HG02759 (cell line): ENCODE data around the gene AKR1B15.
"Not testable (repeated sequence)": the region's sequence is repeated elsewhere in the genome, so short reads cannot be mapped to it uniquely, and the experiment has no call there.

Experiments used
- ATAC-seq: cut with Tn5 transposase; IDR thresholded peaks from one replicate; pipeline ENCODE4 v1.9.1; 2021; ENCODE audit warnings: mild to moderate bottlenecking, moderate library complexity; ENCODE audit not compliant: unreplicated experiment

AKR1B15 gene

DNA sequence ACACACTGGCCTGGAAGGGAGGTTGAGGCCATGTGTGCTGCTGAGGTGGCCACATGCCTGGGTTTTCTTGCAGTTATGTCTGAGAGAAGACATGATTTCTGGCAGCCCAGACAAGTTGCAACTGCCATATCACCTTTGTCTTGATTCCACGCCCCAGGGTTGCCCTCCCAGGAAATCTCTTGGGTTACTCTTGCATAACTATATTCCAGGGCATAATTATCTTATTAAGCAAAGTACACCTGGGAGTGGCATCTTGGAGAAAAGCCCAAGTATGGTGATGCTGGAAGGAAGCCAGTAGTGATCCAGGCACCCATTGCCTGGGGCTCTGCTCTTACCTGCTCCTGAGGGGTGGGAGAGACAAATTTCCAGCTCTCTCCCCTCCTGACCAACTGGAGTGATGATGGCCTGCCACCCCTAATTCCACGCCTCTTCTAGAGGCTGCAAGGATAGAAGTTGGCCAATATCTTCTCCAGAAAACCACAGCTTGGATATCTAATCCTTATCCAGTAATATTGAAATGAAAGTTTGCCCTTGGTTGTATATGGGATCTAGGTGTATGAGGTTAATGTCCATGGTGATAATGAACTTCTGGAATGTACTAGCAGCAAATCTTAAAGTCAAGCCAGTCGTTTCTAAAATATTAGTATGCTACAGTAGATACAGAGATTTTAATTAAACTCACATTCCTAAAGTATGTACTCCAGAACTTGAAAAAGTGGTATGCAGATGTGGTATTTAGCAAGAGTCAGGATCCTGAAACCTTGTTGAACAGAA is 16.5 kb upstream of the AKR1B15 start:
- no peak for ATAC-seq

DNA sequence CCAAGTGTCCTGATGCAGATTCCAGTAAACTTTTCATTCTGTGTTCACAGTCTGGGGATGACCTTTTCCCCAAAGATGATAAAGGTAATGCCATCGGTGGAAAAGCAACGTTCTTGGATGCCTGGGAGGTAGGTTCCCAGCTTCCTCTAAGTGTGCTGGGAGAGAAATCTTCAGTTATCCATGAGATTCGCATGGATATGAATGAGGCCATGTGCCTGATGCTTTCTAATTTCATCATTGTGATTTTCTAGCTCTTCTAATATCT is 16.0 kb upstream of the AKR1B15 start:
- ATAC-seq, result no peak

DNA sequence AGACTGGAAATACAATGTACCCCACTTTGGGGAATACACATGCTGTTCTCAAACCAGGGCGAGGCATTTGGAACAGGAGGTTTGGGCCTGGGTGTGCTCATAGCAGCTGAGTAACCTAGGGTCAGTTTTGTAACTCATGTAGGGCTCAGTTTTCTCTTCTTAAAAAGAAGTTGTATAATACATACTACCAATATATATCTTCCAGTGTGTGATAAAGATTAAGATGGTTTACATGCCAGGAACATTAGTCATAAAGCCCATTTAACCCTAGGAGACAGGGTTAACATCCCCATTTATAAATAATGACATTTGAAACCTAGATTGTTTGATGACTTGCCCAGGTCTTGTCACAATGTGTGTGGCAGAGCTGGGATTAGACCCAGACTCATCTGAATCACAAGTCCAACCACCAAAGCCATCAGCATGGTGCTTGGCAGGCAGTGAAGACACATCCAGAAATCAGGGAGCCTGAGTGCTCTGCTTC is 15.6 kb upstream of the AKR1B15 start:
- ATAC-seq, result no peak

DNA sequence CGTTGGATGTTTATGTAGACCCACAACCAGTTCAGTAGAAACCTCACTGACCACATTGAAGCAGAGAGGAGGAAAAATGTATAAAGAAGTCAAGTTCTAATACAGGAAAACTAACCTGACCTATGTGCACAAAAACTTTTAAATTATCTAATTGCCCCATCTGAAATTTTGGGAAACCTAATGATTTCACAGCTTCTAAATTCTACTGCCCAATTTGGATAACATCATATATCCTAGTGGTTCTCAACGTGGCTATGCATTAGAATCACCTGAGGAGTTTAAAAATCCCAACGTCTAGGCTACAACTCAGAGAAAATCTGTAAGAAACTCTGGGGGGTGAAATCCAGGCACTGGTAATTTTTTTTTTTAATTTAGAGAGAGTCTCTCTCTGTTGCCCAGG is 14.3 kb upstream of the AKR1B15 start:
- ATAC-seq, result no peak

DNA sequence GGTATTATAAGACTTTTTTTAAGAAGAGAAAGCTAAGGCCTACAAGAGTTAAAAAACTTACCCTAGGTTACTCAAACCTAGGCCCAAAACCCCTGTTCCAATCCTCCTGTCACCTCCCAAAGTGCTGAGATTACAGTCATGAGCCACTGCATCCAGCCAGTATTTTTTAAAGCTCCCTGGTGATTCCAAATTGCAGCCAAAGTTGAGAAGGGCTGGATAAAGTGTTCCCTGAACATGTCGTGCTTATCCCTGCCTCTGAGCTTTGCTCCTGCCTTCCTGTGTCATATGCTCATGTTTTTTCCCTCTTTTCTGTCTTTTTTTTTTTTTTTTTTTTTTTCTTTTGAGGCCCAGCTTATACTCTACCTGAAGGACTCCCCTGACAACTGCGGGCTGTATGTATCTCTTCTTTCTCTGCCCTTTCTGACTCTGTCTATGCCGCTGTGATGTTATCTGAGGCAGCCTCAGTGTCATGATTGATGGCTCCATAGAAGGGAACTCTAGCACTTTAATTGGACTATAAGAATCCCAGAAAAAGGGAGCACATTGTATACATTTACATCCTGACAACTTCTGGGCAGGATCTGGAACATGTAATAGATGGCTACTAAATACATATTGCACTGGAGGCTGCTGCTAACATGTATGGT is 13.5 kb upstream of the AKR1B15 start:
- ATAC-seq, result no peak

DNA sequence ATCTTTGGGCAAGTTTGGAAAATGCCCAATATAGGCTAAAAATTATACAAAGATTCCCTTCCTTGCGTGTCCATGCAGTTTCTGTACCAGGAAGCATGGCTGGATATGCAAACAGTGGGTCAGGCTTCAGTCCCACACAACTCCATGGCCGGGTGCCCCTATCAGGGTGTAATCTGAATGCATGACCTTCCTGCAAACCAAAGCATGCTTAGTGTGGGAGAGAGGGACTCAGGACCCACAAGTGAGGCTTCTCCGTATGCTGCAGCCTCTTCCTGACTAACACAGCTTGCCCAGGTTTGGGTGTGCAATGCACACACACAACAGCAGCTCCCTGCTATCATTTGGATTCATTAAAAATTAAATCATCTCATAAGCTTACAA is 13.0 kb upstream of the AKR1B15 start:
- no peak for ATAC-seq

DNA sequence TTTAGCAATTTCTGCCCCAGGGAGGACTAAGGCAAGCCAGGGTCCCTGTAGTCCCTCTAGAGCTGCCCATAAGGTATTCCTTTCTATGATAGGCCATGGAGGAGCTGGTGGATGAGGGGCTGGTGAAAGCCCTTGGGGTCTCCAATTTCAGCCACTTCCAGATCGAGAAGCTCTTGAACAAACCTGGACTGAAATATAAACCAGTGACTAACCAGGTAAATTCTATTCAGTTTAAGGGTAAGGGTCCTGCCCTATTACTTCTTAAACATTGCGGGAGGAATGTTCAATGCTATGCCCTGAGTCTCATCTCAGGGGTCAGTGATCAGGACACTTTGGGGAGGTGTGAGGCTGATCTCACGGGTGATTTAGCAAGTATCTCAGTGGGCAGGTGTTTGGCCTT is 12.4 kb upstream of the AKR1B15 start:
- ATAC-seq, result not testable (repeated sequence)

DNA sequence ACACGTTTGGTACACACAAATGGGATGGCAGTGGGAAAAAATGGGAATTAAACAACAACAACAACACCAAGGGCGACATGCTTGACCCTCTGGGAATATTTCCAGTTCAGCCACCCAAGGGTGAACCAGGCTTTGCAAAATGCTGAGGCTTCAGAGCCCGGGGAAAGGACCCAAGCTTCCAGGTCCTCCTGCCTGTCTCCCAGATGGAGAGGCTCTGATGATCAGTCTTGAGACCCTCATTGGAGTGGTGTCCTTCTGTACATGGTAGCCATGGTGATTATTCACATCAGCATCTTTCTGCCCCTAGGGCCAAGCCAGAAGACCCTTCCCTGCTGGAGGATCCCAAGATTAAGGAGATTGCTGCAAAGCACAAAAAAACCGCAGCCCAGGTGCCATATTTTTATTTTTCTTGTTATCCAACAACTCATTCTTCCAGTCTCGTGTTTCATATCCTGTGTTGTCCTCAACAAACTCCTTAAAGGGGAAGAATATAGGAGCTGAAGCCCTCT is 11.6 kb upstream of the AKR1B15 start:
- not testable (repeated sequence) for ATAC-seq

DNA sequence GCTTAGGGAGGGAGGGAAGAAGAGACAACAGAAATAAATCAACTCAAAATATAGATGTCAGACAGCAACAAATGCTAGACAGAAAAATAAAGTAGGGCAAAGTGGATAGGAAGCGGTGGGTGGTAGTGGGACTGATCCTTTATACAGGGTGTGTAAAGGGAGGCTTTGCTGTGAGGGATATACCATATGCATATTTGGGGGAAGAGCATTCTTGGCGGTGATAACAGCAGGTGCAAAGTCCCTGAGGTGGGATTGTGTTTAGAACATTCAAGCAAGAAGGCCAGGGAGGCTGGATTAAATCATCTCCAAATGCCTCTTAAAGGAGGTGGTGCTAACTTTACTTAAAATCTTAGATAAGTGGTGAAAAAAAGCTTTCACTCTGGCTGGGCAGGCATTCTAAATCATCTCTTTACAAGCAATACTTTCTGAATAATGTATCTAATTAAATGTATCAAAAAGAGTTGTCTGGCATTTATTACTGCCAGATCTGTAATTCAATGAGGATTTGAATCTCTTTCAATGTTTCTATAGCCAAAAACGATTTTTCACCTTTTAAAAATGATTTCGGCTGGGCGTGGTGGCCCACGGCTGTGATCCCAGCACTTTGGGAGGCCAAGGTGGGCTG is 9.4 kb upstream of the AKR1B15 start:
- ATAC-seq, result no peak

DNA sequence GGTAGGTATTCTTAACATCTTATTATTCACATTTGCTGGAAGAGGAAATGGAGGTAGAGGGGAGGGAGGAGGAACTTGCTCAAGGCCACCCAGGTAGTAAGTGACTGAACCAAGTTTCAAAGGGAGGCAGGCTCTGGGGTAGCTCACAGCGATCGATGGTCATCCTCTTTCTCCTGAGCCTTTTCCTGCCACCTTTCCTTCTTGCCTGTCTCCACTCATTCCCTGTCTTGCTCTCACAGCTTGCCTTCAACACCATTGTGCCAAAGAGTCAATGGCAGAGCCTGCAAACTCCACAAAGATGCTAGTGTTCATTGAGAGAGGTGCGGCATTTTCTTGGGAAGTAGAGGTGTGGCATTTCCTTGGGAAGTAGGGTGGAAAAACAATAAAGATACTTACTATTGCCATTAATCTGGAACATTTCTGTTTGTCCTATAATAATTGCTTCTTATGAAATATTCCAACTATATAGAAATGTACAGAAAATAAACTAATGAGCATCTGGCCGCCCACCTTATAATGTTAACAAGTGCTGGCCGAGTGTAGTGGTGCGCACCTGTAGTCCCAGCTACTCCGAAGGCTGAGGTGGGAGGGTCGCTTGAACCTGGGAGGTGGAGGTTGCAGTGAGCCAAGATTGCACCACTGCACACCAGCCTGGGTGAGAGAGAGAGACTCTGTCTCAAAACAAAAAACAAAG is 7.3 kb upstream of the AKR1B15 start:
- not testable (repeated sequence) for ATAC-seq

DNA sequence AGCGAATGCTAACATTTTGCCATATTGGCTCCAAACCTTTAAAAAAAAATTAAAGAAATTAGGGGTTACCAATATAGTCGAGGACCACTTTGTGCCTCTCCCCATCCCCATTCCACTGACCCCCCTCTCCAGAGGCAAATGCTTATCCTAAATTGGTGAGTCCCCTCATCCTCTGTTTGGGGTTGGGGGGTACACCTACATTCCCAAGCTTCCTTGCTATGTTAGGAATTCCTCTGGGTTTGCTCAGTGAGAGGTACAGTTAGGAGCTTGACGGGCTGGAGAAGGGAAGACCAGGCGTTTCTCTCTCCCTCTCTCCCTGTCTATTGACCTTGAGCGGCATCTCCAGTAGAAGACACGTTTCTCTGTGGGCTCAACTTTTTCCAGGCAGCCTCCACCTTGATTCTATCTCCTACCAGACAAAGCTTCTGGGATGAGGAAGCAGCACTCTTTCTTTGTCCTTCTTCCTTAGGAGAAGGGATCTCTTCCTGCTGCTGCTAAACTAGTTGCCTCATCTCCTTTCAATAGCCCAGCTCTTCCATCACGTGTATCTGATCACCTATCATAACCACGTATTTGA is 6.6 kb upstream of the AKR1B15 start:
- ATAC-seq, result no peak

DNA sequence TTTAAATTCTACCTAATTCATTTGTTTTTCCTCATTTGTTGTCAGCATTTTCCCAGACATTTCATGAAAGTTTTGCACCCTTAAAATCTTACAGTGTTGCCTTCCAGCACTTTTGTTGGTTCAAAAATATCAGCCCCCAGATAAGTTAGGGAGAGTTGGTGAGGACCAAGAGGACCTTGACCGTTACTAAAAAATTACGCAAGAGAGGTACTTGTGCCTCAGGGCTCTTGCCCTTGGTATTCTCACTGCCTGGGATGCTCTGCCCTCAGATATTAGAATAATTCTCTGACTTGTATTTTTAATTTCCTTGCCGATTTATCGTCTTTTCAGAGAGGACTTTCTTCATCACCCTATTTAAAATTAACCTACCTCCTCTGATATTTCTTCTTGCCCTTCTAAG is 3.5 kb upstream of the AKR1B15 start:
- no peak for ATAC-seq

DNA sequence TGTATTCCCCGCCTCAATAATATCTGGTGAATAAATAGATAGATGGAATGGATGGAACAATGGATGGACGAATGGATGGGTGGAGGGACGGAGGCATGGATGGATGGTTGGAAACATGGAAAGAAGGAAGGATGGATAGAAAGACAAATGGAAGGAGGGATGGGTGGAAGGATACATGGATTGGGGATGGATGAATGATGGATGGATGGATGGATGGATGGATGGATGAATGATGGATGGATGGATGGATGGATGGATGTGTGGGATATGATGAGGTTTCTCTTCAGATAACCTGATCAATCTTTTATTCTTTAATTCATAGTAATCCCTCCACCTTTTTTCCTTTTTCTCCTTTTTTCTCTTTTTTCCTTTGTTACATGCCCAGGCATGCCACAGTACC is 3.0 kb upstream of the AKR1B15 start:
- no peak for ATAC-seq

DNA sequence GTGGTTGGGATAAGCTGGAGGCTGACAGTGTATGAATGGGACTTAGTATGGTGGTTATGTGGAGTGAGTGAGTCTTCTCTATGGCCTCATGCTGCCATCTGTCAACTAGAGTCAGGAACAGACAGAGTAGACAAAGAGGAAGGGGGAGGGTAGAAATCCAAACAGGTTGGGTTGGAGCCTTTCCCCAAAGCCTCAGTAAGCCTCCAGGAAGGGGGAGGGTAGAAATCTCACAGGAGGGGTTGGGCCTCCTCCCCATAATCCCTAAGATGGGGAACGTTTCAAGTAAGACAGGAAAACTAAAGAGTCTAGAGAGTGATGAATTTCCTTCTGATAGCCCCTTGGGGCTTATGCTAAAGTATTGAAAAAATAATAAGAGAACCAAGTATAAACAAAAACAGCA is 2.0 kb upstream of the AKR1B15 start:
- ATAC-seq, result no peak

DNA sequence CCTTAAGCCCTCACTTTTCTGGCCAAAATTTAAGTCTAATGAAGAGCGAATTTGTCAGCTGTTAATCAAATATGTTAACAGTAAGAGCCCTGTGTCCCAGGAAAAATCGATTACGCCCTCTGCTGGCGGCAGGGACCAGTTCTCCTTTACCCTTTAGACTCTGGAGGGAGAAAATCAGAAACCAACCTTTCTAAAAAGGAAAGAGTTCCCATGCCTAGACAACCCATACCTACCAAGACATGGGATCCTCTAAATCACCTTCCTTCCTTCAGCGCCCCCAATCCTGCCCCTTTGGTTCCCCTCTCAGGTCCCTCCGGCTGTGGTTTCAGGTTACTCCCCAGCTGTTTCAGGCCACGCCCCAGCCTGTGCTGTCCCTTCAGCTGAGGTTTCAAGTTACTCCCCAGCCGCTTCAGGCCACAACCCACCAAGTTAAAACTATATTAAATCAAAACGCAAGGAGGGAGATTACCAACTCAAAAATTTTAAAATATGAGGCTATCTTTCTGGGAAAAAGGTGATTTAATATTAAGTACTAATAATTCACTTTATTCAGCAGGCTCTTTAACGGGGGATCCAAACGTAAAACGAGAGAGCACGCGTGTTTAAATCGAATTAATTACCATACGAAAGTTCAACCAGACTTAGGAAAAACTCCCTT is 1.4 kb upstream of the AKR1B15 start:
- ATAC-seq, result peak; percentile 63

DNA sequence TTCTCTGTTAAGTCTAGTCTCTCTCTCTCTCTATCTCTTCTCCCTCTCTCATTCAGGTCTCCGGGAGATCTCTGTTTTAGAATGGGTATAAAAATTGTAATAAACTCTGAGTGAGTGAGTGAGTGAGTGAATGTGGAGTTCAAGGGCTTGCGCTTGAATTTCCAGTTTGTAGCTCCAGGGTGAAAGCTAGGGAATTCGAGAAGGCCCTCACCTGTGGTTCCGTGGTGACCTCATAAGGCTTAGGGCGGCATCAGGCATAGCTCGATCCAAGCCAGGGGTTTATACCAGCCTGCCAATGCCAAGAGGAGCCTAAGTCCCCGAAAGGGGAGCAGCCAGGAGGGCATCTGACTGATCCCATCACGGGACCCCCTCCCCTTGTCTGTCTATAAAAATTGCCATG is 456 bp downstream of the AKR1B15 start:
- no peak for ATAC-seq

DNA sequence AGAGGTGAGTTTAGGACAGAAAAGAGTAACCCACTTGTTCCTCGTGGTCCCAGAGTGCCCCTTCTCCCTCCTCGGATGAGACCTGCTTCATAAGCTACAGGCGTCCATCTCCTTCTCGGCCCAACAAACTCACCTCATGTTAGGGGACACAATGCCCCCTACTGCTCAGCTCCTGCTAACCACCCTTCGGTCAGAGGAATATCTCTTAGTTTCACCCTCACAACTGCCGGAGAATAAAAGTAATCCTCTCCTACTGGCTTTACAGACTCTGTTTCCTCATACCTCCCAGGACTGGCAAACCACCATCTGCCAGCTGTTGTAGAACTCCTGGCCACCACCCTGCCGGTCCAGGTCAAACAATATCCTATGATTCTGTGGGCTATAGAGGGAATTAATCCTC is 3.2 kb downstream of the AKR1B15 start:
- ATAC-seq, result no peak

DNA sequence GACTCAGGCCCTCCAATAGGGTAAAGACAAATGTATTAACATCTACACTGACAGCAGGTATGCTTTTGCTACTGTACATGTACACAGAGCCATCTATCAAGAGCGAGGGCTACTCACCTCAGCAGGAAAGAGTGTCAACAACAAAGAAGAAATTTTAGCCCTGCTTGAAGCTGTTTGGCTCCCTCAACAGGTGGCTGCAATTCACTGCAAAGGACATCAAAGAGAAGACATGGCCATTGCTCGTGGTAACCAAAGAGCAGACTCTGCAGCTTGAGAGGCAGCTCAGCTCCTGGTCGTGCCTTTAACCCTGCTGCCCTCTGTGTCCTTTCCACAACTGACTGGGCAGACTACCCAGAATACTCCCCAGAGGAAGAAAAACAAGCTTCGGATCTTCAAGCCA is 5.1 kb downstream of the AKR1B15 start:
- ATAC-seq, result no peak

DNA sequence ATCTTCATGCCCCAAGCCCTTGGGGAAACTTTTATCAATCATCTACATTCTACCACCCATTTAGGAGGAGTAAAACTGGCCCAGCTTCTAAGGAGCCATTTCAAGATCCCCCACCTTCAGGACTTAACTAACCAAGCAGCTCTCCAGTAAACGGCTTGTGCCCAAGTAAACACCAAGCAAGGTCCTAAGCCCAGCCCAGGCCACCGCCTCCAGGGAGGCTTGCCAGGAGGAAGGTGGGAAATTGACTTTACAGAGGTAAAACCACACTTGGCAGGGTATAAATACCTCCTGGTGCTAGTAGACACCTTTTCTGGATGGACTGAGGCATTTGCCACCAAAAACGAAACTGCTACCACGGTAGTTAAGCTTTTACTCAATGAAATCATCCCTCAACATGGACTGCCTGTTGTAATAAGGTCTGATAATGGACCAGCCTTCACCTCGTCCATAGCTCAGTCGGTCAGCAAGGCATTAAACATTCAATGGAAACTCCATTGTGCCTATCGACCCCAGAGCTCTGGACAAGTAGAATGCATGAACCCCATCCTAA is 5.6 kb downstream of the AKR1B15 start:
- no peak for ATAC-seq

DNA sequence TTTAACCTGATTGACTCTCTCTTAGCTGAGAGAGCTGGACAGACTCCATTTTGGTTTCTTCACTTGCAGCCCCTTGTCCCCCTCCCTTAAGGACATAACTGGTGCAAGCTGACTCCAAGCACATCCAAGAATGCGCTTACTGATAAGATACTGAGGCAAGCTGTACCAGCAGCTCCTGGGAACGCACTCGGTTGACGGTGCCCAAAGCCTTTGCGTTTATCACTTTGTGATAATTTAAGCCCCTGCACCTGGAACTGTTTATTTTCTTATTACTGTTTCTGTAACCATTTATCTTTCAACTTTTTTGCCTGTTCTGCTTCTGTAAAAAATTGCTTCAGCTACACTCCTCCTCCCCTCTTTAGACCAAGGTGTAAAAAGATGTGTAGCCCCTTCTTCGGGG is 8.5 kb downstream of the AKR1B15 start:
- no peak for ATAC-seq
